Vagina (tissue), 2 donors: ENCODE measurements around the gene TH. TPM values are rescaled to one million over a fixed set of nuclear protein-coding genes. Genes with fewer than 3 reads are reported as not detected.

Experiments used
- DNase-seq, 2 donors: peaks; one replicate each; pipeline ENCODE4 v3.0.0-alpha.2; 2017; ENCODE audit errors: extremely low spot score in 2 of 2
- H3K27ac ChIP-seq: fragments of 200-600 bp; sonication (generic); one replicate; pipeline ENCODE4 v1.5.1; 2019
- H3K27me3 ChIP-seq: fragments of 200-600 bp; sonication (generic); one replicate; pipeline ENCODE4 v1.5.1; 2019
- H3K36me3 ChIP-seq, 2 donors: fragments of 200-600 bp; sonication (generic); one replicate each; pipeline ENCODE4 v1.5.1; 2017 to 2019
- H3K4me1 ChIP-seq: fragments of 200-600 bp; sonication (generic); one replicate; pipeline ENCODE4 v1.5.1; 2019
- H3K4me3 ChIP-seq, 2 donors: fragments of 200-600 bp; sonication (generic); 1 replicate in 1 of 2; 2 replicates in 1 of 2; pipeline ENCODE4 v1.5.1; 2016 to 2019
- H3K9me3 ChIP-seq: fragments of 200-600 bp; sonication (generic); one replicate; pipeline ENCODE4 v1.5.1; 2019
- CTCF ChIP-seq, 3 experiments: fragments of 450-650 bp in 2 of 3; fragments of 200-600 bp in 1 of 3; sonication (generic) in 1 of 3; IDR thresholded peaks; one replicate each; pipeline ENCODE4 v1.5.1; 2017 to 2019; ENCODE audit warnings: antibody characterized with exemption in 3 of 3, mild to moderate bottlenecking in 2 of 3, moderate library complexity in 2 of 3
- POLR2A ChIP-seq, 2 donors: fragments of 450-650 bp; IDR thresholded peaks; one replicate each; pipeline ENCODE4 v1.6.1; 2017; ENCODE audit warnings: antibody characterized with exemption in 2 of 2, mild to moderate bottlenecking in 2 of 2, moderate library complexity in 2 of 2
- POLR2AphosphoS5 ChIP-seq, 2 donors: sonication (generic); formaldehyde crosslinking; IDR thresholded peaks; one replicate each; pipeline ENCODE4 v1.9.0; 2017; ENCODE audit warnings: antibody characterized with exemption in 2 of 2, mild to moderate bottlenecking in 2 of 2, low read depth in 1 of 2; ENCODE audit not compliant: insufficient read depth in 1 of 2
- intact Hi-C: fragments of 100-400 bp; cut with DNase I; formaldehyde crosslinking; loops from one replicate; pipeline ENCODE4 v1.15.1; 2023
- total RNA-seq: library from RNA; depleted of rRNA; stranded (reverse); fragments of >200 nt; gene quantifications from one replicate; pipeline ENCODE4 v1.2.3, GENCODE V29; 2016

The TH gene
- total RNA-seq, 1 donor from 2014 or later: 21.9 TPM

GRCh38 chr11:2214527-2215229 lies 43.1 kb upstream of the TH start:
- Histone ChIP-seq H3K27me3 (no peaks in the 10 kb centered on the region), H3K36me3 (no peaks in the 10 kb centered on the region), H3K4me3 (no peak overlapping the region), H3K4me1 (no peaks in the 10 kb centered on the region), H3K27ac (no peak overlapping the region), H3K9me3 (no peaks in the 10 kb centered on the region)
- DNase-seq: peak; percentile 76 to 95
- intact Hi-C loops: no loop called here
- TF ChIP-seq CTCF (IDR thresholded peaks at IDR 0.05): no peak

GRCh38 chr11:2213890-2214526 lies 42.4 kb upstream of the TH start:
- no peaks in the 10 kb centered on the region for H3K27me3 ChIP-seq
- TF ChIP-seq POLR2A (IDR thresholded peaks at IDR 0.05): no peak
- no peak for TF ChIP-seq CTCF (IDR thresholded peaks at IDR 0.05)
- no peak for TF ChIP-seq POLR2AphosphoS5 (IDR thresholded peaks at IDR 0.05; ENCODE audit: insufficient read depth in 1 of 2, low read depth in 1 of 2)

GRCh38 chr11:2213384-2213842 lies 41.8 kb upstream of the TH start:
- intact Hi-C loops: no loop called here
- no peaks in the 10 kb centered on the region for H3K4me1 ChIP-seq
- no peak overlapping the region for H3K4me3 ChIP-seq
- H3K27me3 ChIP-seq: no peaks in the 10 kb centered on the region
- TF ChIP-seq POLR2AphosphoS5 (IDR thresholded peaks at IDR 0.05; ENCODE audit: insufficient read depth in 1 of 2, low read depth in 1 of 2) (no peak), CTCF (IDR thresholded peaks at IDR 0.05) (no peak), POLR2A (IDR thresholded peaks at IDR 0.05) (no peak)
- no peaks in the 10 kb centered on the region for H3K9me3 ChIP-seq
- peak; percentile 71 to 85 for DNase-seq
- no peak overlapping the region for H3K27ac ChIP-seq
- H3K36me3 ChIP-seq: no peaks in the 10 kb centered on the region

More at GRCh38 chr11:2213890-2214526, 42.4 kb upstream of the TH start:
- no peaks in the 10 kb centered on the region for H3K9me3 ChIP-seq
- H3K4me3 ChIP-seq: no peak overlapping the region
- no peak overlapping the region for H3K27ac ChIP-seq
- DNase-seq: no peak
- H3K36me3 ChIP-seq: no peaks in the 10 kb centered on the region
- H3K4me1 ChIP-seq: no peaks in the 10 kb centered on the region
- intact Hi-C loops: no loop called here

GRCh38 chr11:2212411-2213251 lies 41.0 kb upstream of the TH start:
- H3K27ac ChIP-seq: no peak overlapping the region
- no peaks in the 10 kb centered on the region for H3K4me1 ChIP-seq
- H3K36me3 ChIP-seq: no peaks in the 10 kb centered on the region
- no peaks in the 10 kb centered on the region for H3K9me3 ChIP-seq
- no peaks in the 10 kb centered on the region for H3K27me3 ChIP-seq
- intact Hi-C loops: no loop called here
- peak; percentile 76 to 91 for DNase-seq
- TF ChIP-seq POLR2AphosphoS5 (IDR thresholded peaks at IDR 0.05; ENCODE audit: insufficient read depth in 1 of 2, low read depth in 1 of 2): no peak
- H3K4me3 ChIP-seq: no peak overlapping the region

GRCh38 chr11:2211113-2211971 lies 39.7 kb upstream of the TH start:
- H3K36me3 ChIP-seq: no peaks in the 10 kb centered on the region
- no peaks in the 10 kb centered on the region for H3K27me3 ChIP-seq
- H3K4me3 ChIP-seq: no peak overlapping the region
- no peaks in the 10 kb centered on the region for H3K4me1 ChIP-seq
- H3K27ac ChIP-seq: no peak overlapping the region
- DNase-seq: peak; percentile 62 to 95
- TF ChIP-seq CTCF (IDR thresholded peaks at IDR 0.05) (no peak), POLR2A (IDR thresholded peaks at IDR 0.05) (no peak), POLR2AphosphoS5 (IDR thresholded peaks at IDR 0.05; ENCODE audit: insufficient read depth in 1 of 2, low read depth in 1 of 2) (no peak)
- intact Hi-C loops: no loop called here
- H3K9me3 ChIP-seq: no peaks in the 10 kb centered on the region
